BJ (cell line): ENCODE results near the gene ZBTB11. TPM values are rescaled to one million over a fixed set of nuclear protein-coding genes. Genes with fewer than 3 reads are reported as not detected.
A peak's percentile ranks its signal among the peaks of the same experiment; 100 is the strongest.

Experiments
- CTCF ChIA-PET: fragments of 350-600 bp; formaldehyde crosslinking; extraction: SDS; loops from one replicate; lab custom pipeline; 2021; ENCODE audit warnings: antibody characterized with exemption, inconsistent platforms; lab: Yijun Ruan, JAX
- POLR2A ChIA-PET: fragments of 300-600 bp; sonication (Branson Sonifier 250); formaldehyde crosslinking; extraction: SDS; loops from one replicate; lab custom pipeline; 2021; ENCODE audit warnings: antibody characterized with exemption; lab: Charles Lee
- DNase-seq: peaks from one replicate; pipeline ENCODE4 v3.0.0-alpha.2; 2011; ENCODE audit warnings: low read depth
- H3K27me3 ChIP-seq: 2 replicates; pipeline ENCODE4 v1.6.0; 2011; ENCODE audit warnings: low read length; ENCODE audit not compliant: control insufficient read depth, insufficient read depth
- H3K36me3 ChIP-seq: 2 replicates; pipeline ENCODE4 v1.5.1; 2011; ENCODE audit warnings: low read length; ENCODE audit not compliant: control insufficient read depth, insufficient read depth
- H3K4me3 ChIP-seq: 2 replicates; pipeline ENCODE4 v1.5.1; 2011; ENCODE audit warnings: low read depth, mild to moderate bottlenecking, control low read depth, low read length
- polyA plus RNA-seq: library from polyadenylated mRNA; depleted of rRNA; stranded (reverse); fragments of >200 nt; gene quantifications from 2 replicates; pipeline ENCODE4 v1.2.3, GENCODE V29; 2011
- TF ChIP-seq, protein P1 (sequence below): IDR thresholded peaks from 2 replicates; pipeline ENCODE4 v1.5.1; 2011; ENCODE audit warnings: low read depth, mild to moderate bottlenecking, control low read depth, inconsistent platforms, low read length, moderate library complexity; ENCODE audit not compliant: insufficient read depth

Gene ZBTB11
- polyA plus RNA-seq, 1 experiment, result 4.5 TPM

DNA sequence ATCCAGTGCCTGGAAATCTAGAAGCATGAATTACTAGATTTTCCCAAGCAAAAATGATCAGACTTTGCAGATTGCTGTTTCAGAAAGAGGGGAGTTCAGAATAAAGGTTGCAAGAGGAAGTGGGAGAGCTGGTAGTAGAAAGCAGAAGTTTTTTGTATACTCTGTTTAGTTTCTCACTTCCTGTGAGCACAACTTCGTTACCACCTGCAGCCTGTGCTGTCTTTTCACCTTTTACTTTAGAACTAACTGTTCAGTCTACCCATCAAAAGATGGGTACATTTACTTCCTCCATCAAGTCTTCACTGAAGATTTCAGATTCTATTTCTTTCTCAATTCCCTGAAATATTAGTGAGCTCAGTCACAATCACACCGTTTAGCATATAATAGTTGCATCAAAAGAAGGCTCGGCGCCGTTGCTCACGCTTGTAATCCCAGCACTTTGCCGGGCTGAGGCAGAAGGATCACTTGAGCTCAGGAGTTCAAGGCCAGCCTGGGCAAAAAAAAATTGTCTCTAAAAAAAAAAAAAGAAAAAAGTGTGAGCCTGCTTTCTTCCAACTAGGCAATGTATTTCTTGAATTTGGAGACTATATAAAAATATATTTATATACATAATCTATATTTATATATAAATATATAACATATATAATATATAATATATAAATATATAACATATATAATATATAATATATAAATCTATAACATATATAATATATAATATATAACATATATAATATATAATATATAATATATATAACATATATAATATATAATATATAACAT, 45.7 kb upstream of the ZBTB11 start:
- Histone ChIP-seq H3K36me3 (no peaks in the 10 kb centered on the region), H3K4me3 (no peak overlapping the region), H3K27me3 (no peaks in the 10 kb centered on the region)
- no peak for DNase-seq
- ChIA-PET CTCF (no interaction called here), POLR2A (no interaction called here)
- TF ChIP-seq, protein P1, sequence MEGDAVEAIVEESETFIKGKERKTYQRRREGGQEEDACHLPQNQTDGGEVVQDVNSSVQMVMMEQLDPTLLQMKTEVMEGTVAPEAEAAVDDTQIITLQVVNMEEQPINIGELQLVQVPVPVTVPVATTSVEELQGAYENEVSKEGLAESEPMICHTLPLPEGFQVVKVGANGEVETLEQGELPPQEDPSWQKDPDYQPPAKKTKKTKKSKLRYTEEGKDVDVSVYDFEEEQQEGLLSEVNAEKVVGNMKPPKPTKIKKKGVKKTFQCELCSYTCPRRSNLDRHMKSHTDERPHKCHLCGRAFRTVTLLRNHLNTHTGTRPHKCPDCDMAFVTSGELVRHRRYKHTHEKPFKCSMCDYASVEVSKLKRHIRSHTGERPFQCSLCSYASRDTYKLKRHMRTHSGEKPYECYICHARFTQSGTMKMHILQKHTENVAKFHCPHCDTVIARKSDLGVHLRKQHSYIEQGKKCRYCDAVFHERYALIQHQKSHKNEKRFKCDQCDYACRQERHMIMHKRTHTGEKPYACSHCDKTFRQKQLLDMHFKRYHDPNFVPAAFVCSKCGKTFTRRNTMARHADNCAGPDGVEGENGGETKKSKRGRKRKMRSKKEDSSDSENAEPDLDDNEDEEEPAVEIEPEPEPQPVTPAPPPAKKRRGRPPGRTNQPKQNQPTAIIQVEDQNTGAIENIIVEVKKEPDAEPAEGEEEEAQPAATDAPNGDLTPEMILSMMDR, result no peak

DNA sequence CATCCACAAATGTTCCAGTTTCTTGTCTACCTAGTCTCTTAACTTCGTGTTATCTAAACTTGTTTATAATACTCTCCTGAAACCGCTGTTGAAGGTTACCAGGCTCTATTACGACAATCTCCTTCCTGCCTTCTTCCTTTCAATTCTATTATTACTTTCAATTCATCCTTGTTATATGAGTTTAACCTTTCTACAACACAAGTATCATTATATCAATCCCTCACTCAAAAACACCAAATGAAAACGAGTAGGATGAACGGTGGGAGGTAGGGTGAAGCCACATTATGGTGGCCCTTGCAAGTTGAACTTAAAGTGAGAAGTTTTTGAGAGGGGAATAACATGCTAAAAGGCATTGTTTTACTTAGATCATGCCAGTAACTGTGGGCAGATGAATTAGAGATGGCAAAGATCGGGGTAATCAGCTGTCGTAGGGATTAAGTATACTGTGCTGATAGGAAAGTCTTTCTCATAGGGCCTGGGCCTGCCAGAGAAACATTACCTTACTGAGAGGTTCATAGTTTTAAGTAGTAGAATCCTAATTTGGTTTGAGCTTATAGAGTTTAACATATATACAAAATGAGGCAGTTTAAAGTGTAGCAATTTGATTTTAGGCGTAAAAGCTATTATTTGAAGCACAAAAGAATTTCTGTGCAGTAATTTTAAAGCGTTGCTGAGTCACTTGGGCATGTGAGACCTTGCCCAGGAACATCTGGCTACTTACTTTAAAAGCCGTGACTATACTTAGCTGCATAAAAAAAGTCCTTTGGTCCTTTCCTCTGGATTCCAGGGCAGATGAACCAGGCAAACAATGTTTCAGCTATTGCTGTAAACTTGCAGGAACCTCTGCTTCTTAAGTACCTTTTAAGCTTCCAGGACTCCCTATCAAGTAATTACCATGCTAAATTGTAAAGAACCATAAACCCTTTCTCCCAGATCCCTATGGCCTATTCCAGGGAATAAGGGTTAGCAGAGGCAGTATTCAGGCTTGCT, 44.2 kb upstream of the ZBTB11 start:
- Histone ChIP-seq H3K36me3 (no peaks in the 10 kb centered on the region), H3K4me3 (no peak overlapping the region), H3K27me3 (no peaks in the 10 kb centered on the region)
- ChIA-PET CTCF (interaction anchor here (1.0 to 1.1 kb wide), 2 partner anchors 12 to 14 kb away, joined by 3 to 6 read pairs; no protein-coding TSS in a partner anchor), POLR2A (no interaction called here)
- DNase-seq, result peak; percentile 49
- TF ChIP-seq, protein P1, result no peak

DNA sequence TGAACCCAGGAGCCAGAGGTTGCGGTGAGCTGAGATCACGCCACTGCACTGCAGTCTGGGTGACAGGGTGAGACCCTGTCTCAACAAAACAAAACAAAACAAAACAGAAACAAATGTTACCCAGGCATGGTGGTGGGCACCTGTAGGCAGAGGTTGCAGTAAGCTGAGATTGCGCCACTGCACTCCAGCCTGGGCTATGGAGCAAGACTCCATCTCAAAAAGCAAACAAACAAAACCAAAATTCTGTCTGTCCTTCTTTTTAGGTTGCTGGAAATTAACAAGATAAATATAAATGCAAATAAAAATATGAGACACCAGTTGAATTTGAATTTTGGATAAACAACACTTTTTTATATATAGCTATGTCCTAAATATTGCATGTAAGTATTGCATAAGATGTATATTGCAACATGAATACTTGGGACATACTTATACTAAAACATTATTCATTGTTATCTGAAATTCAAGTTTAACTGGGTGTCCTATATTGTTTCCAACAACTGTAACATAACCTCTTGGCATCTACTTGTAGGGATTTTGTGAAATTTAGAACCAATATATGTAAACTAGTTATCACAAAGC, 42.8 kb upstream of the ZBTB11 start:
- Histone ChIP-seq H3K27me3 (no peaks in the 10 kb centered on the region), H3K36me3 (no peaks in the 10 kb centered on the region), H3K4me3 (no peak overlapping the region)
- no peak for DNase-seq
- TF ChIP-seq, protein P1, result no peak
- CTCF ChIA-PET, result interaction anchor here (1.3 to 4.2 kb wide), 2 partner anchors 11 to 14 kb away, joined by 3 to 20 read pairs; no protein-coding TSS in a partner anchor
- POLR2A ChIA-PET, result no interaction called here

DNA sequence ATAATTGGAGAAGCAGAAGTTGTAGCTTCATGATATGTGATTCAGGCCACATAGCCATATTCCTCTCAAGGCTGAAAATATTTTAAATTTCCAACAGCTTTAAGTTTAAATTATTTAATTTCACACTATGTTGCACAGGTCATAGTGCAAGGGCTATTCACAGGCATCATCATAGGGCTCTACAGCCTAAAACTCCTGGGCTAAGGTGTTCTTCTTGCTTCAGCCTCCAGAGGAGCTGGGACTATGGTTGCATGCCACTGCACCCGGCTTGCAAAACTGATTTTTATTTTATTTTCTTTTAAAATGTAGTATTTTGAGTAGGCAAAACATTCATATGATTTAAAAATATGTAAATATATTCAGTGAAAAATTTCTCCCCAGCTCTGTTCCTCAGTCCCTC, 41.5 kb upstream of the ZBTB11 start:
- TF ChIP-seq, protein P1, result no peak
- no peak for DNase-seq
- no peaks in the 10 kb centered on the region for H3K27me3 ChIP-seq
- ChIA-PET CTCF (interaction anchor here (1.3 to 4.2 kb wide), 3 partner anchors 10 to 13 kb away, joined by 3 to 20 read pairs (median 4); no protein-coding TSS in a partner anchor), POLR2A (no interaction called here)
- H3K36me3 ChIP-seq, result no peaks in the 10 kb centered on the region
- H3K4me3 ChIP-seq, result no peak overlapping the region
